HepG2 (cell line): ENCODE measurements around the gene SLC28A1.

Source experiments
- ATF1 ChIP-seq: IDR thresholded peaks from 2 replicates; pipeline ENCODE4 v1.6.1; 2016; ENCODE audit warnings: mild to moderate bottlenecking, control low read depth
- NFIC ChIP-seq: IDR thresholded peaks from 2 replicates; pipeline ENCODE4 v1.6.1; 2012; ENCODE audit warnings: mild to moderate bottlenecking, low read length, inconsistent platforms
- POLR2A ChIP-seq, 2 experiments: IDR thresholded peaks; 2 replicates each; pipeline ENCODE4 v1.6.1; 2011; ENCODE audit warnings: low read depth in 2 of 2, low read length in 2 of 2, mild to moderate bottlenecking in 1 of 2, moderate library complexity in 1 of 2; ENCODE audit not compliant: insufficient read depth in 1 of 2
- POLR2AphosphoS5 ChIP-seq: IDR thresholded peaks from 2 replicates; pipeline ENCODE4 v1.6.1; 2012; ENCODE audit warnings: low read depth, low read length
- ZNF253 ChIP-seq: sonication (generic); formaldehyde crosslinking; IDR thresholded peaks from 2 replicates; pipeline ENCODE4 v1.8.0; 2022; ENCODE audit warnings: mild to moderate bottlenecking, missing genetic modification reagents, borderline replicate concordance
- ZNF850 ChIP-seq: sonication (generic); formaldehyde crosslinking; conservative IDR thresholded peaks from 2 replicates; pipeline ENCODE4 v1.9.0; 2021; ENCODE audit warnings: mild to moderate bottlenecking, missing genetic modification reagents
- TF ChIP-seq, protein P1 (sequence below): sonication (generic); formaldehyde crosslinking; conservative IDR thresholded peaks from 2 replicates; pipeline ENCODE4 v1.8.0; 2022; ENCODE audit warnings: mild to moderate bottlenecking, moderate library complexity, missing genetic modification reagents
- TF ChIP-seq, protein P2 (sequence below): sonication (generic); formaldehyde crosslinking; IDR thresholded peaks from 2 replicates; pipeline ENCODE4 v1.4.0; 2020; ENCODE audit warnings: missing genetic modification reagents
- TF ChIP-seq, protein P3 (sequence below): sonication (generic); formaldehyde crosslinking; IDR thresholded peaks from 2 replicates; pipeline ENCODE4 v1.4.0; 2020; ENCODE audit warnings: missing genetic modification reagents, borderline replicate concordance
- TF ChIP-seq, protein P4 (sequence below), 2 experiments: sonication (generic) in 1 of 2; formaldehyde crosslinking in 1 of 2; IDR thresholded peaks; 2 replicates each; pipeline versions ENCODE4 v1.5.1 to v1.6.1; 2011 to 2020; ENCODE audit warnings: borderline replicate concordance in 1 of 2, low read depth in 1 of 2, low read length in 1 of 2, mild to moderate bottlenecking in 1 of 2, missing genetic modification reagents in 1 of 2, moderate library complexity in 1 of 2

DNA sequence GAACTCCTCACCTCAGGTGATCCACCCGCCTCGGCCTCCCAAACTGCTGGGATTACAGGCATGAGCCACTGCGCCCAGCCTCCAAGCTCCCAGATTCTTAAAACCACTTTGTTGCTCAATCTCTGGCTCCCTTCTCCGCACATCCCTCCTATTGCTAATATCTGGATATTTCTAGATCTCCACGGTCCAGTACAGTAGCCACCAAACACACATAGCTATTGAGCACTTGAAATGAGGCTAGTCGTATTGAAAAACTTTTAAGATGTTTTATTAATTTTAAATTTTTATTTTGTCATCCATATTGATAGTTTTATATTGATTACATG, 44.3 kb downstream of the SLC28A1 start:
- TF ChIP-seq NFIC (no peak), POLR2AphosphoS5 (no peak), ZNF253 (no peak), ATF1 (CRISPR knock-in tag) (no peak), POLR2A (IDR thresholded peaks at IDR 0.05; ENCODE audit: insufficient read depth in 1 of 2, low read depth in 2 of 2, low read length in 2 of 2) (no peak), ZNF850 (CRISPR knock-in tag) (no peak)
- TF ChIP-seq, protein P1, sequence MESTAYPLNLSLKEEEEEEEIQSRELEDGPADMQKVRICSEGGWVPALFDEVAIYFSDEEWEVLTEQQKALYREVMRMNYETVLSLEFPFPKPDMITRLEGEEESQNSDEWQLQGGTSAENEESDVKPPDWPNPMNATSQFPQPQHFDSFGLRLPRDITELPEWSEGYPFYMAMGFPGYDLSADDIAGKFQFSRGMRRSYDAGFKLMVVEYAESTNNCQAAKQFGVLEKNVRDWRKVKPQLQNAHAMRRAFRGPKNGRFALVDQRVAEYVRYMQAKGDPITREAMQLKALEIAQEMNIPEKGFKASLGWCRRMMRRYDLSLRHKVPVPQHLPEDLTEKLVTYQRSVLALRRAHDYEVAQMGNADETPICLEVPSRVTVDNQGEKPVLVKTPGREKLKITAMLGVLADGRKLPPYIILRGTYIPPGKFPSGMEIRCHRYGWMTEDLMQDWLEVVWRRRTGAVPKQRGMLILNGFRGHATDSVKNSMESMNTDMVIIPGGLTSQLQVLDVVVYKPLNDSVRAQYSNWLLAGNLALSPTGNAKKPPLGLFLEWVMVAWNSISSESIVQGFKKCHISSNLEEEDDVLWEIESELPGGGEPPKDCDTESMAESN: no peak
- TF ChIP-seq, protein P2, sequence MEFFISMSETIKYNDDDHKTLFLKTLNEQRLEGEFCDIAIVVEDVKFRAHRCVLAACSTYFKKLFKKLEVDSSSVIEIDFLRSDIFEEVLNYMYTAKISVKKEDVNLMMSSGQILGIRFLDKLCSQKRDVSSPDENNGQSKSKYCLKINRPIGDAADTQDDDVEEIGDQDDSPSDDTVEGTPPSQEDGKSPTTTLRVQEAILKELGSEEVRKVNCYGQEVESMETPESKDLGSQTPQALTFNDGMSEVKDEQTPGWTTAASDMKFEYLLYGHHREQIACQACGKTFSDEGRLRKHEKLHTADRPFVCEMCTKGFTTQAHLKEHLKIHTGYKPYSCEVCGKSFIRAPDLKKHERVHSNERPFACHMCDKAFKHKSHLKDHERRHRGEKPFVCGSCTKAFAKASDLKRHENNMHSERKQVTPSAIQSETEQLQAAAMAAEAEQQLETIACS (CRISPR knock-in tag): no peak
- TF ChIP-seq, protein P3, sequence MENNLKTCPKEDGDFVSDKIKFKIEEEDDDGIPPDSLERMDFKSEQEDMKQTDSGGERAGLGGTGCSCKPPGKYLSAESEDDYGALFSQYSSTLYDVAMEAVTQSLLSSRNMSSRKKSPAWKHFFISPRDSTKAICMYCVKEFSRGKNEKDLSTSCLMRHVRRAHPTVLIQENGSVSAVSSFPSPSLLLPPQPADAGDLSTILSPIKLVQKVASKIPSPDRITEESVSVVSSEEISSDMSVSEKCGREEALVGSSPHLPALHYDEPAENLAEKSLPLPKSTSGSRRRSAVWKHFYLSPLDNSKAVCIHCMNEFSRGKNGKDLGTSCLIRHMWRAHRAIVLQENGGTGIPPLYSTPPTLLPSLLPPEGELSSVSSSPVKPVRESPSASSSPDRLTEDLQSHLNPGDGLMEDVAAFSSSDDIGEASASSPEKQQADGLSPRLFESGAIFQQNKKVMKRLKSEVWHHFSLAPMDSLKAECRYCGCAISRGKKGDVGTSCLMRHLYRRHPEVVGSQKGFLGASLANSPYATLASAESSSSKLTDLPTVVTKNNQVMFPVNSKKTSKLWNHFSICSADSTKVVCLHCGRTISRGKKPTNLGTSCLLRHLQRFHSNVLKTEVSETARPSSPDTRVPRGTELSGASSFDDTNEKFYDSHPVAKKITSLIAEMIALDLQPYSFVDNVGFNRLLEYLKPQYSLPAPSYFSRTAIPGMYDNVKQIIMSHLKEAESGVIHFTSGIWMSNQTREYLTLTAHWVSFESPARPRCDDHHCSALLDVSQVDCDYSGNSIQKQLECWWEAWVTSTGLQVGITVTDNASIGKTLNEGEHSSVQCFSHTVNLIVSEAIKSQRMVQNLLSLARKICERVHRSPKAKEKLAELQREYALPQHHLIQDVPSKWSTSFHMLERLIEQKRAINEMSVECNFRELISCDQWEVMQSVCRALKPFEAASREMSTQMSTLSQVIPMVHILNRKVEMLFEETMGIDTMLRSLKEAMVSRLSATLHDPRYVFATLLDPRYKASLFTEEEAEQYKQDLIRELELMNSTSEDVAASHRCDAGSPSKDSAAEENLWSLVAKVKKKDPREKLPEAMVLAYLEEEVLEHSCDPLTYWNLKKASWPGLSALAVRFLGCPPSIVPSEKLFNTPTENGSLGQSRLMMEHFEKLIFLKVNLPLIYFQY (CRISPR knock-in tag): no peak
- TF ChIP-seq, protein P4, sequence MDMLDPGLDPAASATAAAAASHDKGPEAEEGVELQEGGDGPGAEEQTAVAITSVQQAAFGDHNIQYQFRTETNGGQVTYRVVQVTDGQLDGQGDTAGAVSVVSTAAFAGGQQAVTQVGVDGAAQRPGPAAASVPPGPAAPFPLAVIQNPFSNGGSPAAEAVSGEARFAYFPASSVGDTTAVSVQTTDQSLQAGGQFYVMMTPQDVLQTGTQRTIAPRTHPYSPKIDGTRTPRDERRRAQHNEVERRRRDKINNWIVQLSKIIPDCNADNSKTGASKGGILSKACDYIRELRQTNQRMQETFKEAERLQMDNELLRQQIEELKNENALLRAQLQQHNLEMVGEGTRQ (IDR thresholded peaks at IDR 0.05; ENCODE audit: low read depth, low read length): no peak
- TF ChIP-seq, protein P4 (CRISPR knock-in tag; IDR thresholded peaks at IDR 0.05; ENCODE audit: borderline replicate concordance): no peak
